ENCODE results near the gene LIX1.
"Not testable (repeated sequence)": the region's sequence is repeated elsewhere in the genome, so short reads cannot be mapped to it uniquely, and the experiment has no call there.

Gene LIX1

DNA sequence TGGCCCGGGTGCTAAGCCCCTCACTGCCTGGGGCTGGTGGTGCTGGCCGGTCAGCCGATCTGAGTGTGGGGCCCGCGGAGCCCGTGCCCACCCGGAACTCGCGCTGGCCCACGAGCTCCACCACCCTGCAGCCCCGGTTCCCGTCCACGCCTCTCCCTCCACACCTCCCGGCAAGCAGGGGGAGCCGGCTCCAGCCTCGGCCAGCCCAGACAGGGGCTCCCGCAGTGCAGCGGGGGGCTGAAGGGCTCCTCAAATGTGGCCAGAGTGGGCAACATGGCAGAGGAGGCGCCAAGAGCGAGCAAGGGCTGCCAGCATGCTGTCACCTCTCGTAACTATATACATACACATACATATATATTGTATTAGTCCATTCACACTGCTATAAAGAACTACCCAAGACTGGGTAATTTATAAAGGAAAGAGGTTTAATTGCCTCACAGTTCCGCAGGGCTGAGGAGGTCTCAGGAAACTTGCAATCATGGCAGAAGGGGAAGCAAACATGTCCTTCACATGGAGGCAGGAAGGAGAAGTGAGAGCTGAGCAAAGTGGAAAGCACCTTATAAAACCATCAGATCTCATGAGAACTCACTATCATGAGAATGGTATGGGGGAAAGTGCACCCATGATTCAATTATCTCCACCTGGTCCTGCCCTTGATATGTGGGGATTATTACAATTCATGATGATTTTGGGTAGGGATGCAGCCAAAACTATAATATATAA is 56.8 kb downstream of the LIX1 start:
- no peak for DNase-seq
- peaks cover 23% of the 10 kb centered on the region for H3K9me3 Mint-ChIP-seq
- peaks cover 9% of the 10 kb centered on the region for H3K27me3 Mint-ChIP-seq (ENCODE audit: low read depth, poor library complexity)
- TF ChIP-seq, protein P1, sequence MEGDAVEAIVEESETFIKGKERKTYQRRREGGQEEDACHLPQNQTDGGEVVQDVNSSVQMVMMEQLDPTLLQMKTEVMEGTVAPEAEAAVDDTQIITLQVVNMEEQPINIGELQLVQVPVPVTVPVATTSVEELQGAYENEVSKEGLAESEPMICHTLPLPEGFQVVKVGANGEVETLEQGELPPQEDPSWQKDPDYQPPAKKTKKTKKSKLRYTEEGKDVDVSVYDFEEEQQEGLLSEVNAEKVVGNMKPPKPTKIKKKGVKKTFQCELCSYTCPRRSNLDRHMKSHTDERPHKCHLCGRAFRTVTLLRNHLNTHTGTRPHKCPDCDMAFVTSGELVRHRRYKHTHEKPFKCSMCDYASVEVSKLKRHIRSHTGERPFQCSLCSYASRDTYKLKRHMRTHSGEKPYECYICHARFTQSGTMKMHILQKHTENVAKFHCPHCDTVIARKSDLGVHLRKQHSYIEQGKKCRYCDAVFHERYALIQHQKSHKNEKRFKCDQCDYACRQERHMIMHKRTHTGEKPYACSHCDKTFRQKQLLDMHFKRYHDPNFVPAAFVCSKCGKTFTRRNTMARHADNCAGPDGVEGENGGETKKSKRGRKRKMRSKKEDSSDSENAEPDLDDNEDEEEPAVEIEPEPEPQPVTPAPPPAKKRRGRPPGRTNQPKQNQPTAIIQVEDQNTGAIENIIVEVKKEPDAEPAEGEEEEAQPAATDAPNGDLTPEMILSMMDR (IDR thresholded peaks at IDR 0.05) = no peak
- peaks cover 4% of the 10 kb centered on the region for H3K36me3 Mint-ChIP-seq (ENCODE audit: low read depth)
- H3K4me1 Mint-ChIP-seq = no peaks in the 10 kb centered on the region
- no peak overlapping the region for H3K27ac Mint-ChIP-seq
- no peak overlapping the region for H3K4me3 Mint-ChIP-seq

GRCh38 chr5:97084782-97085458 is 57.5 kb downstream of the LIX1 start:
- H3K9me3 Mint-ChIP-seq = peaks cover 23% of the 10 kb centered on the region

GRCh38 chr5:97078958-97079743 is 63.3 kb downstream of the LIX1 start:
- H3K27ac Mint-ChIP-seq = peak overlapping the region; percentile 29
- peaks cover 6% of the 10 kb centered on the region for H3K9me3 Mint-ChIP-seq
- TF ChIP-seq, protein P1 (IDR thresholded peaks at IDR 0.05) = no peak
- peaks cover 3% of the 10 kb centered on the region for H3K27me3 Mint-ChIP-seq (ENCODE audit: low read depth, poor library complexity)
- DNase-seq = no peak
- no peaks in the 10 kb centered on the region for H3K36me3 Mint-ChIP-seq (ENCODE audit: low read depth)
- no peak overlapping the region for H3K4me3 Mint-ChIP-seq
- peaks cover 14% of the 10 kb centered on the region for H3K4me1 Mint-ChIP-seq

More at GRCh38 chr5:97084782-97085458, 57.5 kb downstream of the LIX1 start:
- not testable (repeated sequence) for H3K27ac Mint-ChIP-seq; H3K4me1 Mint-ChIP-seq; H3K36me3 Mint-ChIP-seq (ENCODE audit: low read depth); H3K4me3 Mint-ChIP-seq; DNase-seq
- H3K27me3 Mint-ChIP-seq (ENCODE audit: low read depth, poor library complexity) = peaks cover 10% of the 10 kb centered on the region

- no peaks in the 10 kb centered on the region for H3K36me3 Mint-ChIP-seq (ENCODE audit: low read depth)
- peaks cover 14% of the 10 kb centered on the region for H3K4me1 Mint-ChIP-seq
- H3K4me3 Mint-ChIP-seq = no peak overlapping the region
- DNase-seq = no peak
- no peak overlapping the region for H3K27ac Mint-ChIP-seq
- TF ChIP-seq, protein P1 (IDR thresholded peaks at IDR 0.05) = no peak
- H3K9me3 Mint-ChIP-seq = no peaks in the 10 kb centered on the region
- peaks cover 3% of the 10 kb centered on the region for H3K27me3 Mint-ChIP-seq (ENCODE audit: low read depth, poor library complexity)
Measured at GRCh38 chr5:97077246-97077645, 65.2 kb downstream of the LIX1 start.

GRCh38 chr5:97076098-97076497 is 66.3 kb downstream of the LIX1 start:
- Mint-ChIP-seq H3K4me1 (peaks cover 18% of the 10 kb centered on the region), H3K9me3 (no peaks in the 10 kb centered on the region), H3K27me3 (ENCODE audit: low read depth, poor library complexity) (peaks cover 3% of the 10 kb centered on the region), H3K4me3 (no peak overlapping the region), H3K36me3 (ENCODE audit: low read depth) (no peaks in the 10 kb centered on the region), H3K27ac (no peak overlapping the region)
- TF ChIP-seq, protein P1 (IDR thresholded peaks at IDR 0.05) = no peak
- no peak for DNase-seq

GRCh38 chr5:97075649-97076048 is 66.8 kb downstream of the LIX1 start:
- Mint-ChIP-seq H3K4me1 (peaks cover 20% of the 10 kb centered on the region), H3K9me3 (no peaks in the 10 kb centered on the region), H3K27ac (no peak overlapping the region), H3K4me3 (no peak overlapping the region), H3K27me3 (ENCODE audit: low read depth, poor library complexity) (peaks cover 3% of the 10 kb centered on the region), H3K36me3 (ENCODE audit: low read depth) (no peaks in the 10 kb centered on the region)
- DNase-seq = no peak
- TF ChIP-seq, protein P1 (IDR thresholded peaks at IDR 0.05) = no peak

All from nephron progenitor cell (in vitro differentiated cells).